WTC11 (cell line): Measurements from ENCODE around the gene NOG. TPM values are rescaled to one million over a fixed set of nuclear protein-coding genes. Genes with fewer than 3 reads are reported as not detected.

Source experiments
- ATAC-seq: fragments of 200-7000 bp; cut with Tn5 transposase; 2 replicates; pipeline ENCODE4 v1.10.0; 2021; ENCODE audit warnings: mild to moderate bottlenecking, moderate library complexity
- CTCF ChIA-PET: fragments of 300-600 bp; sonication (Branson Sonifier 250); formaldehyde crosslinking; loops from one replicate; lab custom pipeline; 2021; ENCODE audit warnings: antibody characterized with exemption; lab: Charles Lee
- POLR2A ChIA-PET: fragments of 350-600 bp; sonication (Branson Sonifier 250); formaldehyde crosslinking; loops from one replicate; lab custom pipeline; 2021; ENCODE audit warnings: antibody characterized with exemption; lab: Charles Lee
- DNase-seq: peaks from one replicate; pipeline ENCODE4 v3.0.0; 2021; ENCODE audit warnings: low spot score
- H3K27ac Mint-ChIP-seq: 2 replicates; pipeline ENCODE4 v1.8.0; 2021; ENCODE audit warnings: mixed read lengths
- H3K27me3 Mint-ChIP-seq: 2 replicates; pipeline ENCODE4 v1.8.0; 2021; ENCODE audit warnings: low read depth, mild to moderate bottlenecking, moderate library complexity, mixed read lengths
- H3K36me3 Mint-ChIP-seq: 2 replicates; pipeline ENCODE4 v1.8.0; 2021; ENCODE audit warnings: mixed read lengths
- H3K4me1 Mint-ChIP-seq: 2 replicates; pipeline ENCODE4 v1.8.0; 2022; ENCODE audit warnings: mixed read lengths
- H3K4me3 Mint-ChIP-seq: 2 replicates; pipeline ENCODE4 v1.8.0; 2021; ENCODE audit warnings: mild to moderate bottlenecking, moderate library complexity, mixed read lengths
- H3K9me3 Mint-ChIP-seq: 2 replicates; pipeline ENCODE4 v1.8.0; 2021; ENCODE audit warnings: mixed read lengths
- CREM ChIP-seq: sonication (generic); formaldehyde crosslinking; IDR thresholded peaks from 2 replicates; pipeline ENCODE4 v1.8.1; 2022; ENCODE audit warnings: mild to moderate bottlenecking, missing genetic modification reagents, moderate library complexity
- E2F1 ChIP-seq: sonication (generic); formaldehyde crosslinking; IDR thresholded peaks from 2 replicates; pipeline ENCODE4 v1.8.0; 2022; ENCODE audit warnings: mild to moderate bottlenecking, missing genetic modification reagents
- FOXJ3 ChIP-seq: sonication (generic); formaldehyde crosslinking; IDR thresholded peaks from 2 replicates; pipeline ENCODE4 v1.9.0; 2021; ENCODE audit warnings: missing genetic modification reagents, mild to moderate bottlenecking, borderline replicate concordance
- HMGA2 ChIP-seq: fragments of 250-450 bp; sonication (Bioruptor Pico); IDR thresholded peaks from 2 replicates; pipeline ENCODE4 v1.4.0; 2021; ENCODE audit warnings: mild to moderate bottlenecking, moderate library complexity
- JUN ChIP-seq: sonication (generic); formaldehyde crosslinking; IDR thresholded peaks from 2 replicates; pipeline ENCODE4 v1.8.0; 2023; ENCODE audit warnings: mild to moderate bottlenecking, missing genetic modification reagents
- KAT7 ChIP-seq: sonication (generic); formaldehyde crosslinking; IDR thresholded peaks from 2 replicates; pipeline ENCODE4 v1.8.1; 2023; ENCODE audit warnings: missing genetic modification reagents, mild to moderate bottlenecking, borderline replicate concordance
- NFYB ChIP-seq: sonication (generic); formaldehyde crosslinking; conservative IDR thresholded peaks from 2 replicates; pipeline ENCODE4 v1.8.0; 2022; ENCODE audit warnings: low read depth, missing genetic modification reagents
- NR1H2 ChIP-seq: sonication (generic); formaldehyde crosslinking; IDR thresholded peaks from 2 replicates; pipeline ENCODE4 v1.9.0; 2021; ENCODE audit warnings: mild to moderate bottlenecking, moderate library complexity, missing genetic modification reagents
- SMAD3 ChIP-seq: sonication (generic); formaldehyde crosslinking; IDR thresholded peaks from 2 replicates; pipeline ENCODE4 v1.8.0; 2022; ENCODE audit warnings: missing genetic modification reagents, mild to moderate bottlenecking, borderline replicate concordance
- SMAD4 ChIP-seq: sonication (generic); formaldehyde crosslinking; IDR thresholded peaks from 2 replicates; pipeline ENCODE4 v1.8.0; 2022; ENCODE audit warnings: mild to moderate bottlenecking, missing genetic modification reagents
- SOX15 ChIP-seq: fragments of 250-450 bp; sonication (Bioruptor Pico); IDR thresholded peaks from 2 replicates; pipeline ENCODE4 v1.9.0; 2021; ENCODE audit warnings: mild to moderate bottlenecking
- TCF7 ChIP-seq: sonication (generic); formaldehyde crosslinking; IDR thresholded peaks from 2 replicates; pipeline ENCODE4 v1.8.0; 2022; ENCODE audit warnings: mild to moderate bottlenecking, low read depth, missing genetic modification reagents, moderate library complexity
- TEAD1 ChIP-seq: sonication (generic); formaldehyde crosslinking; IDR thresholded peaks from 2 replicates; pipeline ENCODE4 v1.8.0; 2022; ENCODE audit warnings: mild to moderate bottlenecking, missing genetic modification reagents
- TEAD4 ChIP-seq: sonication (generic); formaldehyde crosslinking; IDR thresholded peaks from 2 replicates; pipeline ENCODE4 v1.8.0; 2022; ENCODE audit warnings: mild to moderate bottlenecking, missing genetic modification reagents
- TP53 ChIP-seq: sonication (generic); formaldehyde crosslinking; IDR thresholded peaks from 2 replicates; pipeline ENCODE4 v1.8.1; 2023; ENCODE audit warnings: mild to moderate bottlenecking, missing genetic modification reagents
- ZBTB21 ChIP-seq: sonication (generic); formaldehyde crosslinking; IDR thresholded peaks from 2 replicates; pipeline ENCODE4 v1.8.1; 2023; ENCODE audit warnings: mild to moderate bottlenecking, missing genetic modification reagents, borderline replicate concordance
- ZNF121 ChIP-seq: sonication (generic); formaldehyde crosslinking; IDR thresholded peaks from 2 replicates; pipeline ENCODE4 v1.8.0; 2023; ENCODE audit warnings: missing genetic modification reagents
- ZNF263 ChIP-seq: sonication (generic); formaldehyde crosslinking; IDR thresholded peaks from 2 replicates; pipeline ENCODE4 v1.8.1; 2022; ENCODE audit warnings: low read depth, mild to moderate bottlenecking, moderate library complexity, missing genetic modification reagents
- ZNF416 ChIP-seq: fragments of 250-450 bp; sonication (Bioruptor Pico); IDR thresholded peaks from 2 replicates; pipeline ENCODE4 v1.9.0; 2021; ENCODE audit warnings: mild to moderate bottlenecking, inconsistent platforms
- total RNA-seq: library from RNA; stranded (reverse); gene quantifications from 3 replicates; pipeline ENCODE4 v1.2.3, GENCODE V29; 2021
- TF ChIP-seq, protein P1 (sequence below): sonication (generic); formaldehyde crosslinking; IDR thresholded peaks from 2 replicates; pipeline ENCODE4 v1.8.1; 2022; ENCODE audit warnings: mild to moderate bottlenecking, moderate library complexity, missing genetic modification reagents
- TF ChIP-seq, protein P2 (sequence below): sonication (generic); formaldehyde crosslinking; IDR thresholded peaks from 2 replicates; pipeline ENCODE4 v1.8.0; 2022; ENCODE audit warnings: mild to moderate bottlenecking, missing genetic modification reagents
- TF ChIP-seq, protein P3 (sequence below): sonication (generic); formaldehyde crosslinking; IDR thresholded peaks from 2 replicates; pipeline ENCODE4 v1.8.0; 2023; ENCODE audit warnings: mild to moderate bottlenecking, missing genetic modification reagents
- TF ChIP-seq, protein P4 (sequence below): sonication (generic); formaldehyde crosslinking; IDR thresholded peaks from 2 replicates; pipeline ENCODE4 v1.8.1; 2023; ENCODE audit warnings: mild to moderate bottlenecking, missing genetic modification reagents, borderline replicate concordance

Gene NOG
- total RNA-seq, 1 experiment from 2014 or later = 1.2 TPM

GRCh38 chr17:56629531-56630075, 36.1 kb downstream of the NOG start (continued):
- no peak for TF ChIP-seq ZNF121 (CRISPR knock-in tag)
- TF ChIP-seq, protein P1, sequence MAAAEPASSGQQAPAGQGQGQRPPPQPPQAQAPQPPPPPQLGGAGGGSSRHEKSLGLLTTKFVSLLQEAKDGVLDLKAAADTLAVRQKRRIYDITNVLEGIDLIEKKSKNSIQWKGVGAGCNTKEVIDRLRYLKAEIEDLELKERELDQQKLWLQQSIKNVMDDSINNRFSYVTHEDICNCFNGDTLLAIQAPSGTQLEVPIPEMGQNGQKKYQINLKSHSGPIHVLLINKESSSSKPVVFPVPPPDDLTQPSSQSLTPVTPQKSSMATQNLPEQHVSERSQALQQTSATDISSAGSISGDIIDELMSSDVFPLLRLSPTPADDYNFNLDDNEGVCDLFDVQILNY = no peak
- TF ChIP-seq, protein P2, sequence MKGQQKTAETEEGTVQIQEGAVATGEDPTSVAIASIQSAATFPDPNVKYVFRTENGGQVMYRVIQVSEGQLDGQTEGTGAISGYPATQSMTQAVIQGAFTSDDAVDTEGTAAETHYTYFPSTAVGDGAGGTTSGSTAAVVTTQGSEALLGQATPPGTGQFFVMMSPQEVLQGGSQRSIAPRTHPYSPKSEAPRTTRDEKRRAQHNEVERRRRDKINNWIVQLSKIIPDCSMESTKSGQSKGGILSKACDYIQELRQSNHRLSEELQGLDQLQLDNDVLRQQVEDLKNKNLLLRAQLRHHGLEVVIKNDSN (CRISPR knock-in tag) = no peak

GRCh38 chr17:56630202-56630601, 36.7 kb downstream of the NOG start:
- H3K27ac Mint-ChIP-seq = no peak overlapping the region
- peaks cover 6% of the 10 kb centered on the region; the same call in 1 of the 2 replicates for H3K4me1 Mint-ChIP-seq
- H3K4me3 Mint-ChIP-seq = no peak overlapping the region
- no peak for TF ChIP-seq TEAD1 (CRISPR knock-in tag)
- ATAC-seq (no peak), DNase-seq (no peak)
- H3K27me3 Mint-ChIP-seq = no peaks in the 10 kb centered on the region; the same call in 1 of the 2 replicates
- no peaks in the 10 kb centered on the region for H3K9me3 Mint-ChIP-seq
- POLR2A ChIA-PET = no interaction called here
- CTCF ChIA-PET = interaction anchor here (0.7 to 2.5 kb wide), 13 partner anchors 8 to 130 kb away, joined by 3 to 21 read pairs (median 5); partner anchors contain the start of gene NOG
- no peaks in the 10 kb centered on the region for H3K36me3 Mint-ChIP-seq

GRCh38 chr17:56633681-56634080, 40.2 kb downstream of the NOG start:
- ChIA-PET POLR2A (no interaction called here), CTCF (interaction anchor here (1.6 kb wide), 1 partner anchor 134 kb away, joined by 5 read pairs; no protein-coding TSS in a partner anchor)
- Mint-ChIP-seq H3K4me1 (peaks cover 6% of the 10 kb centered on the region; the same call in 1 of the 2 replicates), H3K27ac (no peak overlapping the region), H3K36me3 (no peaks in the 10 kb centered on the region), H3K4me3 (no peak overlapping the region)
- DNase-seq = no peak
- no peak for TF ChIP-seq FOXJ3 (CRISPR knock-in tag)
- TF ChIP-seq TCF7 (CRISPR knock-in tag) = no peak
- TF ChIP-seq SMAD4 (CRISPR knock-in tag) = no peak
- no peak for TF ChIP-seq ZNF263 (CRISPR knock-in tag)
- TF ChIP-seq, protein P3, sequence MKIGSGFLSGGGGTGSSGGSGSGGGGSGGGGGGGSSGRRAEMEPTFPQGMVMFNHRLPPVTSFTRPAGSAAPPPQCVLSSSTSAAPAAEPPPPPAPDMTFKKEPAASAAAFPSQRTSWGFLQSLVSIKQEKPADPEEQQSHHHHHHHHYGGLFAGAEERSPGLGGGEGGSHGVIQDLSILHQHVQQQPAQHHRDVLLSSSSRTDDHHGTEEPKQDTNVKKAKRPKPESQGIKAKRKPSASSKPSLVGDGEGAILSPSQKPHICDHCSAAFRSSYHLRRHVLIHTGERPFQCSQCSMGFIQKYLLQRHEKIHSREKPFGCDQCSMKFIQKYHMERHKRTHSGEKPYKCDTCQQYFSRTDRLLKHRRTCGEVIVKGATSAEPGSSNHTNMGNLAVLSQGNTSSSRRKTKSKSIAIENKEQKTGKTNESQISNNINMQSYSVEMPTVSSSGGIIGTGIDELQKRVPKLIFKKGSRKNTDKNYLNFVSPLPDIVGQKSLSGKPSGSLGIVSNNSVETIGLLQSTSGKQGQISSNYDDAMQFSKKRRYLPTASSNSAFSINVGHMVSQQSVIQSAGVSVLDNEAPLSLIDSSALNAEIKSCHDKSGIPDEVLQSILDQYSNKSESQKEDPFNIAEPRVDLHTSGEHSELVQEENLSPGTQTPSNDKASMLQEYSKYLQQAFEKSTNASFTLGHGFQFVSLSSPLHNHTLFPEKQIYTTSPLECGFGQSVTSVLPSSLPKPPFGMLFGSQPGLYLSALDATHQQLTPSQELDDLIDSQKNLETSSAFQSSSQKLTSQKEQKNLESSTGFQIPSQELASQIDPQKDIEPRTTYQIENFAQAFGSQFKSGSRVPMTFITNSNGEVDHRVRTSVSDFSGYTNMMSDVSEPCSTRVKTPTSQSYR (CRISPR knock-in tag) = no peak
- no peak for TF ChIP-seq SOX15
- no peak for TF ChIP-seq SMAD3 (CRISPR knock-in tag)
- no peak for TF ChIP-seq ZNF416 (CRISPR knock-in tag)
- no peak for TF ChIP-seq CREM
- TF ChIP-seq JUN (CRISPR knock-in tag) = no peak
- TF ChIP-seq NR1H2 (CRISPR knock-in tag) = no peak
- TF ChIP-seq HMGA2 (CRISPR knock-in tag) = no peak
- TF ChIP-seq, all 79 proteins: peak for 0
- H3K9me3 Mint-ChIP-seq = no peaks in the 10 kb centered on the region
- ATAC-seq = no peak
- H3K27me3 Mint-ChIP-seq = no peaks in the 10 kb centered on the region; the same call in 1 of the 2 replicates

DNA sequence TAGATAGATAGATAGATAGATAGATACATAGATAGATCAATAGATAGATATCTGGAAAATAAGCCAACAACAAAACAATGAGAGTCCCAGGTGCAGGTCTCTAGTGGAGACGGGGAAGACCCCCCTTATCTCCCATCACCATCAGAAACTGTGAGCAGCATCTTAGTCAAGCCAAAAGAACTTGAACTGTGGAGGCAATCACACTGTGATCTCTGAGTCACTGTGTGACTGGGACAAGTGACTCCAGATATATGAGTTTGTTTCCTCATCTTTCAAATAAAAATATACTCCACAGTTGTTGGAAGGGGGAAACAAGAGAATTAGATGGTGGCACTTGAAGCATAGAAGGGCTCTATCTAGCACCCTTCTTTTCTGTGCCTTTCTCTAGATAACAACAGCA, 42.1 kb downstream of the NOG start:
- no peak for DNase-seq
- no peak for ATAC-seq
- no peaks in the 10 kb centered on the region for H3K27me3 Mint-ChIP-seq
- no peak overlapping the region for H3K4me3 Mint-ChIP-seq
- no peaks in the 10 kb centered on the region for H3K36me3 Mint-ChIP-seq
- ChIA-PET POLR2A (no interaction called here), CTCF (no interaction called here)
- no peaks in the 10 kb centered on the region for H3K9me3 Mint-ChIP-seq
- H3K27ac Mint-ChIP-seq = no peak overlapping the region
- peaks cover 3% of the 10 kb centered on the region; the same call in 1 of the 2 replicates for H3K4me1 Mint-ChIP-seq
- TF ChIP-seq TP53 (CRISPR knock-in tag) (no peak), ZBTB21 (no peak), TEAD4 (no peak), NFYB (CRISPR knock-in tag) (no peak), KAT7 (CRISPR knock-in tag) (no peak), E2F1 (CRISPR knock-in tag) (no peak)
- TF ChIP-seq, protein P4, sequence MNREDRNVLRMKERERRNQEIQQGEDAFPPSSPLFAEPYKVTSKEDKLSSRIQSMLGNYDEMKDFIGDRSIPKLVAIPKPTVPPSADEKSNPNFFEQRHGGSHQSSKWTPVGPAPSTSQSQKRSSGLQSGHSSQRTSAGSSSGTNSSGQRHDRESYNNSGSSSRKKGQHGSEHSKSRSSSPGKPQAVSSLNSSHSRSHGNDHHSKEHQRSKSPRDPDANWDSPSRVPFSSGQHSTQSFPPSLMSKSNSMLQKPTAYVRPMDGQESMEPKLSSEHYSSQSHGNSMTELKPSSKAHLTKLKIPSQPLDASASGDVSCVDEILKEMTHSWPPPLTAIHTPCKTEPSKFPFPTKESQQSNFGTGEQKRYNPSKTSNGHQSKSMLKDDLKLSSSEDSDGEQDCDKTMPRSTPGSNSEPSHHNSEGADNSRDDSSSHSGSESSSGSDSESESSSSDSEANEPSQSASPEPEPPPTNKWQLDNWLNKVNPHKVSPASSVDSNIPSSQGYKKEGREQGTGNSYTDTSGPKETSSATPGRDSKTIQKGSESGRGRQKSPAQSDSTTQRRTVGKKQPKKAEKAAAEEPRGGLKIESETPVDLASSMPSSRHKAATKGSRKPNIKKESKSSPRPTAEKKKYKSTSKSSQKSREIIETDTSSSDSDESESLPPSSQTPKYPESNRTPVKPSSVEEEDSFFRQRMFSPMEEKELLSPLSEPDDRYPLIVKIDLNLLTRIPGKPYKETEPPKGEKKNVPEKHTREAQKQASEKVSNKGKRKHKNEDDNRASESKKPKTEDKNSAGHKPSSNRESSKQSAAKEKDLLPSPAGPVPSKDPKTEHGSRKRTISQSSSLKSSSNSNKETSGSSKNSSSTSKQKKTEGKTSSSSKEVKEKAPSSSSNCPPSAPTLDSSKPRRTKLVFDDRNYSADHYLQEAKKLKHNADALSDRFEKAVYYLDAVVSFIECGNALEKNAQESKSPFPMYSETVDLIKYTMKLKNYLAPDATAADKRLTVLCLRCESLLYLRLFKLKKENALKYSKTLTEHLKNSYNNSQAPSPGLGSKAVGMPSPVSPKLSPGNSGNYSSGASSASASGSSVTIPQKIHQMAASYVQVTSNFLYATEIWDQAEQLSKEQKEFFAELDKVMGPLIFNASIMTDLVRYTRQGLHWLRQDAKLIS = no peak
